Activated CD4-positive, alpha-beta T cell treated with anti-CD3 and anti-CD28 coated beads, Interleukin-2, amount 50 U/mL, for 1 hour (primary cell): ENCODE measurements around the gene TCF12.

ENCODE experiments used
- DNase-seq: peaks from one replicate; pipeline ENCODE4 v3.0.0-alpha.2; 2020

TCF12 gene

DNA sequence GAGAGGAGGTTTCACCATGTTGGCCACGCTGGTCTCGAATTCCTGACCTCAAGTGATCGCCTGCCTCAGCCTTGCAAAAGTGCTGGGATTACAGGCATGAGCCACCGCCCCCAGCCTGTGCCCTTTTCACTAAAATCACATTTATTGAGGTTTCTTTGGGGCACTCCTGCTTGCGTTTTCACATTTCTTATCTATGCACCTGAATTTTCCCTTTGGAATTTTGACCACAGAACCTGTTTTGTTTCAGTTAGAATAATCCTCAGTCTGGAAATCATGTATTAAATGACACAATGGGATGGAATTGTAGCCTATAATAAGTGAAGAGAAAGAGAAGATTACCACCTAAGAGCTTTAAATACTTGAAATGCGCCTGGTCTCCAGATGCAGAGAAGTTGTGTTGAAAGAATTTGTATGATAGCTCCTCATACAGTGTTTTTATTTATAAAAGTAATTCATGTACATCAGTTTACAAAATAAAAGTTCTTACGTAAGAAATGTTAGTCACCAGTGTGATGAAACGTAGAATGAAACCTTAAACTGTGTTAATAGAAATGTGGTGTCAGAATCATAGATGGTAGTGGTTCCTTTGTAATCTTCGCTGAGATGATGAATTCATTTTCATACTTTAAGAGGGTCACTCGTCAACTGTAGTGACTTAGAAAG lies 107.0 kb downstream of the TCF12 start:
- DNase-seq: no peak

DNA sequence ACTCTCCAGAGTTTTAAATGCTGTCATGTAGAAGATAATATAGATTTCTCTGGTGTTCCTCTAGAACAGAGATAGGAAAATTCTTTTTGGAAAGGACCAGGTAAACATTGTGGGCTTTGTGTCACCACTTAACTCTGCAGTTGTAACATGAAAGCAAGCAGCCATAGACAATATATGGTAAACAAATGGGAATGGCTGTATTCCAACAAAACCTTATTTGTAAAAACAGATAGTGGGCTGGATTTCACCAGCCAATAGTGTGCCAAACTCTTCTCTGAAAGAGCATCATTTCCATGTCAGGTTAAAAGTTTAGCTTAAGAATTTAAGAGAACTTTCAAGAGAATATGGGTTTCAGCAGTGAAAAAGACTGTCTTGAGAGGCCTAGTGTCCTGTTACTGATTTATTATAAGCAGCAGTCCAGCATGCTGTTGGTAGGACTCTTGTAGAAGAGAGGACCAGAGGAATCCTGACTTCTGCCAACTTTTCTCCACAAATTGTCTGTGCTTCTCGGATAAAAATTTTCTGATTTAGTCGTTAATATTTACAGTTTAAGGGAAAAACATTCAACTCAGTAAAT lies 107.7 kb downstream of the TCF12 start:
- DNase-seq: no peak

DNA sequence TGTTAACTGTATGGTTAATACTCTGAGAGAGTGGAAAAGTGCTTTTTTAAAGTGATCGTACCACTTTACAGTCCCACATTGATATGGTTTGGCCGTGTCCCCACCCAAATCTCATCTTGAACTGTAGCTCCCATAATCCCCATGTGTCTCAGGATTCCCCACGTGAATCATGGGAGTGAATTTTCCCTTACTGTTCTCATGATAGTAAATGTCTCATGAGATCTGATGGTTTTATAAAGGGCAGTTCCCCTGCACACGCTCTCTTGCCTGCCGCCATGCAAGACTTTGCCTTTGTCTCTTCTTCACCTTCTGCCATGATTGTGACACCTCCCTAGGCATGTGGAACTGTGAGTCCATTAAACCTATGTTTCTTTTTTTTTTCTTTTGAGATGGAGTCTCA lies 109.2 kb downstream of the TCF12 start:
- no peak for DNase-seq

DNA sequence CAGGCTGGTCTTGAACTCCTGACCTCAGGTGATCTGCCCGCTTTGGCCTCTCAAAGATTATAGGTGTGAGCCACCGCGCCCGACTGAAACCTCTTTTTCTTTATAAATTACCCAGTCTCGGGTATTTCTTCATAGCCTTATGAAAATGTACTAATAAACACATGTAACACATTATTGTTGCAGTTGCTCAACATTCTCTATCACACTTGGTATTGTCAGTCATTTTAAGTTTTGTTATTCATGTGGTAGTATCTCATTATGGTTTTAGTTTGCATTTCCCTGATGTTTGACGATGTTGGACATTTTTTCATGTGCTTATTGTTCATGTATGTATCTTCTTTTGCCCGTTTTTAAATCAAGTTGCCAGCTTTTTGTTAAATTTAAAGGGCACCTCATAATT lies 109.7 kb downstream of the TCF12 start:
- DNase-seq: no peak

DNA sequence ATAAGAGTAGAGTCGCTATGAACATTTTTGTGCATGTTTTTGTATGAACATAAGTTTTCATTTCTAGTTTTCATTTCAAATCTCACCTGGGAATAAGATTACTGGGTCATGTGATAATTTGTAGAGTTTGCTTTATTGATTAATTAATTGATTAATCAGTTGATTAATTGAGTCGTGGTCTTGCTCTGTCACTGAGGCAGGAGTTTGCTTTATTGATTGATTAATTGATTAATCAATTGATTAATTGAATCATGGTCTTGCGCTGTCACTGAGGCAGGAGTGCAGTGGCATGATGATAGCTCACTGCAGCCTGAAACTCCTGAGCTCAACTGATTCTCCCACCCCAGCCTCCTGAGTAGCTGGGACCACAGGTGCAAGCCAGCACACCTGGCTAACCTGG lies 111.6 kb downstream of the TCF12 start:
- DNase-seq: no peak

DNA sequence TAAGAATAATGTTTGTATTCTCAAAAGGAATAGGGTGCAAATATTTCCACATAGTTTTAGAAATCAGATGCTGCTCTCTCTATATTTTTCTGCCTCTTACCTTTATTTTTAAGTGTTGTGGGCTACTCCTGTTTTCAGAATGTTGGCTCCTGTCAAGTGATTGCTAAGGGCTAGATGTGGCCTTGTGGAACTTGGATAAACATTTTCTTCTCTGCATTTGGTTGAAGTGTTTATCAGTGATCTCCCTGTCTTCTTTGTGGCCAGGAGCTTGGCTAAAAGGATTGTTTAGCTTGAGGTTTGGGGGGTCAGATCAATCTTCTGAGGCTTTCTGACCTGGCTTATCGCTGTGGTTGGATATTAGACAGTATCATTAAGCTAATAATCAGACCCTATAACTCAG lies 112.6 kb downstream of the TCF12 start:
- no peak for DNase-seq

DNA sequence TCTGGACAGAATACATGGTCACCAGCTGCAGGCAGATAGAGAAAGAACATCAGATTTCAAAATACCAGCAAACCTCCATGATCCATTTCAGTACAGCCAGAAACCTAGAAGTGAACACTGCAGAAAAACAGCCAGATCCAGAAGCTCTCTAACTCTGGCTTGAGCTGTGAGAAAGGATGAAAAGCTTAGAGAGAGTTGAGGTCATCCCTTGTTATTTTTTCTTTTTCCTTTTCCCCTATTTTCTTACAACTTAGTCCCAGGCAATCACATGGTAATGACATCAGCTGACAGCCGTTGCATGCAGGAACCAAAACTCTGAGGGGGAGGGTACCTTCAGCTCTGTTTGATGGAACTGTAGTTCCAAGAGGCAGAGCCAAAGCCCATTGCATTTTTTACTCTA lies 113.2 kb downstream of the TCF12 start:
- no peak for DNase-seq

DNA sequence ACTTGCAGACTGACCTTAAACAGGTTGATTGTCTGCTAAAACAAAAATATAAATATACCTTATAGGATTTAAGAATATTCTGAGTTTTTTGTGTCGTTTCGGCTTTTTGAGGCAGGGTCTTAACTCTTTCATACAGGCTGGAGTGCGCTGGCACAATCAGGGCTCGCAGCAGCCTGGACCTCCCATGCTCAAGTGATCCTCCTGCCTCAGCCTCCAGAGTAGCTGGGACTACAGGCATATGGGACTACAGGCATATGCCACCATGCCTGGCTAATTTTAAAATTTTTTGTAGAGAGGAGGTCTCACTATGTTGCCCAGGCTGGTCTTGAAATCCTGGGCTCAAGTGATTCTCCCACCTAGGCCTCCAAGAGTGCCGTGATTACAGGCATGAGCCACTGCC lies 113.9 kb downstream of the TCF12 start:
- DNase-seq: no peak

DNA sequence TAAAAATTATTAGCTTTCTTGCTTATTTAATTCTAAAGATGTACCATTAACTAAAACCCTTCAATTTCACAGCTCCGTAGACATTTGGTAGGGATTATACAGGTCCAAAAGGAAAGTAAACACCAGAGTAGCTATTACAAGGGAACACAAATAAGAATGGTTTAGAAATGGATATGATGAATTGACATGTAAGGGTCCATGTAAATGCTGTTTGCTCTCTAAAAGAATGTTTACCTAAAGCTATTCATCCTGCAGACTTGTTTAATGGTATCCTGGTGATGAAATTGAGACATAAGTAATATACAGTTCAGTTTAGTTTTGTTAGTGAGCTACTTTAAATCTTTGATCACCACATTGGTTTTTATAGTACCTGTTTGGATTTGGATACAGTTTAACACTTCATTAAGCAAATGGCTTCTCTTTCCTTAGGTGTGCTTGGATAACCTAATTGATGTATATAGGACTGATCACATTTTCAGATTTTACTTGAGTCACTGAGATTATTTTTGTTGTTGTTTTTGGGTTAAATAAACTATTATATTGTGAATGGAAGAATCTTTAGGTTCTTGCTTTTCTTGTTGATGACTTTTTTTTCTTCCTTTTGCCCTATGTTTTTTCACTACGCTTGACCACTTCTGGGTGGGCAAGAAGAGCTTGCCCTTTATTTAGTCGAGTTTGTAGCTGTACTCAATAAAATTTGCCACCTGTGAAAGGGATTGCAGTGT lies 115.4 kb downstream of the TCF12 start:
- DNase-seq: no peak

DNA sequence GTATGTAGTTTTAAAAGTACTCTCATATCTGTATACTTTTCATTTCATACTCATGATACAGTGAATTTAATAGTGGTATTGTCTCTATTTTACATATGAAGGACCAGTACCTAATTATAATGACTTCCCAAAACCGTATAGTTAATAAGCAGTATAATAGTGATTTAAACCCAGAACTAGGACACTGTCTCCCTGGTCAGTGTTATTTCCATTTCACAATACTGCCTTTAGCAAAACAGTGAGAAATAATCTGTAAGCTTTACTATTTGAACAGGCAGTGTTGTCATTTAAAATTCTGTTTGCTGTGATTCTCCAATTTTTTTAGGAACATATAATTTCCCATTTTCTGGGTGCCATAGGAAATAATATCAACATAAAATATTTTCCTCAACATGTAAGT lies 116.2 kb downstream of the TCF12 start:
- no peak for DNase-seq

DNA sequence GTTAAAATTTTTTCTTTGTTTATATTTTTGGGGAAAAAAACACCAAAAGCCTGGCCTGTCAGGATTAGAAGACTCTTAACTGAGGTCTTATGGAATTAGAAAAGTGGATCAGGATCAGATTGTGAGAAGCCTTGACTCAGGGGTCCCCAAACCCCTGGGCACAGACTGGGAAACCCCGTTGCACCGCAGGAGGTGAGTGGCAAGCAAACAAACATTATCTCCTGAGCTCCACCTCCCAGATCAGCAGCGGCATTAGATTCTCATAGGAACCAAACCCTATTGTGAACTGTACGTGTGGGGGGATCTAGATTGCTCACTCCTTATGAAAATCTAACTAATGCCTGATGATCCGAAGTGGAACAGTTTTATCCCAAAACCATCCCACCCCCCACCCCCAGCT lies 117.2 kb downstream of the TCF12 start:
- no peak for DNase-seq

DNA sequence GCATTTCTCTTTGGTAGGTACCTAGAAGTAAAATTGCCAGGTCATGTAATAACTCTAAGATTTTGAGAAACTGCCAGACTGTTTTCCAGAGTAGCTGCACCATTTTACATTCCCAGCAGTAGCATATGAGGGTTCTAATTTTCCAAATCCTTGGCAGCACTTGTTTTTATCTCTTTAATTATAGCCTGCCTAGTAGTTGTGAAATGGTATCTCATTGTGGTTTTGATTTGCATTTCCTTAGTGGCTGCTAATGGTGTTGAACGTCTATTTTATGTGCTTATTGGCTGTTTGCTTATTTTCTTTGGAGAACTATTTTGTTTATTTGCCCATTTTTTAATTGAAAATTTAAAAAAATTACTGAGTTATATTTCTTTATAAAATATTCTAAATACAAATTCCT lies 117.9 kb downstream of the TCF12 start:
- DNase-seq: no peak

DNA sequence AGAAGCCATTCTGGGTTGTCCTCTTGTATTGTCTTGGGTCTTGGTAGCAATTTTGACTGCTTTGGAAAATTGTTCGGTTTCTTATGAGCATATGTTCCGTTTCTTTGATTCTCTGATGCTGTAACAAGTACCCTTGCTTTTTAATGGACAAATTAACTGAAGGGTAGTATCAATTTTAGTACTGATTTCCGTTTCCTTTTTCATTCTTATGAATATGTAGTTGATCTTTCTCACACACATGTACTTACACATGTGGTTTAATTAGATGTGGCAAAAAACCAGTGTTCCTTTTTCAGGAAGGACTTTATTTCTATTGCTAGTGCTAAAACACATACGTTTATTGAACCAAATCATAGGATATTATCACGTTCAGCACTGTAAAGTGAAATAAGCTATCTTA lies 119.1 kb downstream of the TCF12 start:
- DNase-seq: no peak

DNA sequence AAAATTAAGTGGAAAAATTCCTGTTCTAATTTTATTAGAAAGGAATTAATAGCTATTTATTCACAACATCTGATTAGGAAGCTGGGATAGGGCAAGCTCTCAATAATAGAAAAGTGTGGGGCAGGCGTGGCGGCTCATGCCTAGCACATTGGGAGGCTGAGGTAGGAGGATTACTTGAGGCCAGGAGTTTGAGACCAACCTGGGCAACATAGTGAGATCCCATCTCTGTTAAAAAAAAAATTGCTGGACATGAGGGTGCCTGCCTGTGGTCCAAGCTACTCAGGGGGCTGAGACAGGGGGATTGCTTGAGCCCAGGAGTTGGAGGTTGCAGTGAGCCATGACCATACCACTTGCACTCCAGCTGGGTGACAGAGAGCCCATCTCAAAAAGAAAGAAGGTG lies 119.6 kb downstream of the TCF12 start:
- DNase-seq: no peak

DNA sequence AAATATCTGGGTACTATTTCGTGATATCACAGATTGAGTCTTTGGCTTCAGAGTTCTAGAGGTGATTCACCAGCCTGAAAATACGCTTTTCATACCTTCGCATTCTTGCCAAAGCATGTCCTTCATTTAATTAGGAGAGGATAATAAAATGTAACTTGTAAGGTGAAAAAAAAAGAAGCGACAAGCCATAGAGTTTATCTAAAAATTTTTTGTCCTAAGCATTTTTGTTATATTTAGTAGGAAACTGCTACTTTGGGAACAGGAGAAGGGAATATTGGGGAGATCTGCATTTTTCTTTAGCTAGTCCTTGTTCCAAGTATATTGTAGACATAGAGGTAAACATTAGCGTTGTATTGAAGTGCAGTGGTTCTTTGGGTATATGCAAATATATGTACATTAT lies 120.1 kb downstream of the TCF12 start:
- DNase-seq: no peak

DNA sequence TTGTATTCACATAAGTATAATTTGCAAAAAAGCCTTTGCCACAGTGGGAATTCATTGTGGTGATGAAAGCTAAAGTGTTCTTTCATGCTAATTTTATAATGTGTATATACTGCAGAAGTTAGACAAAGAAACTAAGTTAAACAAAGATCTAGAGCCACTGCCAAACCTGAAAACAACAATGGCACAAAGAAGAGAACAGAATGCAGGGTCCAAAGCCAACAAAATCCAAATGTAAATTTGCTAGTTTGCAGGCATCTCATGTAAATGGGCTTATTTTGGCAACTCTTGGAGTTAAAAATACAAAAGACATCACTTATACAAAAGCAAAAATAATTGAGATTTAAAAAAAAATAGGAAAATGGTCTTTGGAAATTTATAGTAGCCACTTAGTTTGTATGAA lies 123.0 kb downstream of the TCF12 start:
- DNase-seq: no peak

DNA sequence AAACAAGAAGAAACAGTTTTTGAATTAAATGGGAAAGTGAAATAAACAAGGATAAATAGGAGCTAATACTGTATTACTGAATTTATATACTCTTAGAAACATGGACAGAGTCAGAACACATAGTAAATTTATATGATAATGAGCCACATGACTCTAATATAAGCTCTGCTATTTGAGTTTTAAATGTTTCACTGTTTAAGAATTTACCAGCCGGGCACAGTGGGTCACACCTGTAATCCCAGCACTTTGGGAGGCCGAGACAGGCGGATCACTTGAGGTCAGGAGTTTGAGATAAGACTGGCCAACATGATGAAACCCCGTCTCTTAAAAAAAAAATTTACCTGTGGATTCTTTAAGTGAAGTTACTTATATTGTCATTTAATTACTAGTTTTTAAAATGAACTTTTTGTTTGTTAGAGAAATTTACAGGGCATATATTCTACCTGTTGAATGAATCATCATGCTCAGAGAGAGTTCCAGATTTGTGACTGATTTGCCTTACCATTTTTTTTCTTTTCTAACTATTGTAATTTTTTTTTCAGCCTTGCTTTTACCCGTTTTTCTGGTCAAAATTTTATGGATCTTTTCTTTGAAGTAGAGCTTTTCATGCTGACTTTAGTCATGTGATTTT lies 125.7 kb downstream of the TCF12 start:
- DNase-seq: no peak

DNA sequence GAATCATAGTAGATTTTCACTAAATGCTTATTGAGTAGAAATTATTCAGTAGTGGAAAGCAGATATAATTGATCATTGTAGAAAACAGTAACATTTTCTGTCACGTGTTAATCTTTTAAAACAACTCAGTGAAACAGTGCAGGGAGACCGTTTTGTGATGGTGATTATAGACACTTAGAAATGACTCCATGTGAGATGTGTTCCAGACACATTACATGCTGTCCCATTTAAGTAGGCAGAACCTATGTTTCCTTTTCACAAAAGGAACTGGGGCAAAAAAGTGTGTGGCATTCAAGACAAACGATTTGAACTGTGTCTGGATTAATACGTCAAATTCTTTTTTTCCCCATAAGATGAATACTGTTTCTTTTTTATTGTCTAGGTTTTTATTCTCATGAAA lies 126.5 kb downstream of the TCF12 start:
- no peak for DNase-seq

DNA sequence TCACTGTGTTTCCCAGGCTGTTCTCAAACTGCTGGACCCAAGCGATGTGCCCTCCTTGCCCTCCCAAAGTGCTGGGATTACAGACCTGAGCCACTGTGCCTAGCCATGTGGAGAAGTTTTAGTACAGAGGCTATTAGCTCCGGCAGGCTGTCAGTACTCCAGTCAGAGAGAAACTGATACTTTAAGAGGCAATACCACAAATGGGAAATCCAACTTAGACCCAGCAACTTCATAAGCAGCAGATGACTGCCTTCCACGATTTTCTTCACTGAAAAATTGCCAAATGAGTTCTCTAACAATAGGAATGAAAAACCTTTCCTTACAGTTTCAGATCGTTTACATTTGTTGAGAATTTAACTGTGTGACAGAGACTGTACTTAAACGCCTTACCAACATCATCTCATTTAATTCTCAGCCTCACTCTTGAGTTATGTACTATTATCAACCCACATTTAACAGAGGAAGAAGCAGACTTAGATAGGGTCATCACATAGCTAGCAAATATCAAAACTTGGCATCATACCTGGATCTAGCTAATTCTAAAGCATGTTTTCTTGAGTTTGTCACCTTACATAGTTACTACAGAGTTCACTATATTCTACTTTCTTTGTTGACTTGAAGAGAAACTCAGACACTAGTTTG lies 127.4 kb downstream of the TCF12 start:
- no peak for DNase-seq

DNA sequence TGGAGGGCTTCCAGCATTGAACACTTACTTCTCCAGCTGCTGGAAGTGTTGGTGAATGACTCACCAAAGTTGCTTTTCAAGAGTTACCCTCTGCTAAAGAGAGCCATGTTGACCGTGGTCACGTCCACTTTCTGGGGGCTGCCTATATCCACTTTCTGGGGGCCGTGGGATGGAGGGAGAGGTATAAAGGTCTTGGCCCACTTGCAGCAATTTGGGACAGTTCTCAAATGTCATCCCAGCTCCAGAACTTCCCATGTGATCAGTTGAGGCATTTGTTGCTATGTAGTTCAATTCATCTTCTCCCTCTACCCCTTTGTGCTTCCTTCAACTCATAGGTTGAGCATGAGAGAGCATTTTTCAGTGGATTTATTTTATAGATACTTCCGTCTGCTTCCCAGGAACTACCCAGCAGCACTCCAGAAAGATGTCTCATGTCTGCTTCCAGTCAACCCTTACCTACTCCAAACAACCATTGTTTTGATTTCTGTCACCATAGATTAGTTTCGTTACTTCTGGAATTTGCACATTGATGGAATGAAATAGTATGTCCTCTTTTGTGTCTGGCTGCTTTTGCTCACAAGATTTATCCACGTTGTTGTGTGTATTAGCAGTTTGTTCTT lies 130.6 kb downstream of the TCF12 start:
- no peak for DNase-seq

DNA sequence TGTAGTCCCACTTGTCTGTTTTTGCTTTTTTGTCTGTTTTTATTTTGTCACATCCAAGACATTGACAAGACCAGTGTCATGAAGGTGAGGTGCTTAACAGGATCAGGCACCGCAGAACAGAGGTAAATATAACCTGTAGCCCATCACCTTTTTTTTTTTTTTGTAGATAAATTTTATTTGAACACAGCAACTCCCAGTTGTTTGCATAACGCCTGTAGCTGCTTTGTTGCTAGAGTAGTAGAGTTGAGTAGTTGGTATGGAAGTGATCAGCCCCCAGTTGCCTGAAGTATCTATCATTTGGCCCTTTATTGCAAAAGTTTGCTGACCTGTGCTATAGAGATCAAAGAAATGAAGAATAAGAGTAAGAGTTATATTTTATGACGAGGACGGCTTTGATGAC lies 135.0 kb downstream of the TCF12 start:
- DNase-seq: no peak

DNA sequence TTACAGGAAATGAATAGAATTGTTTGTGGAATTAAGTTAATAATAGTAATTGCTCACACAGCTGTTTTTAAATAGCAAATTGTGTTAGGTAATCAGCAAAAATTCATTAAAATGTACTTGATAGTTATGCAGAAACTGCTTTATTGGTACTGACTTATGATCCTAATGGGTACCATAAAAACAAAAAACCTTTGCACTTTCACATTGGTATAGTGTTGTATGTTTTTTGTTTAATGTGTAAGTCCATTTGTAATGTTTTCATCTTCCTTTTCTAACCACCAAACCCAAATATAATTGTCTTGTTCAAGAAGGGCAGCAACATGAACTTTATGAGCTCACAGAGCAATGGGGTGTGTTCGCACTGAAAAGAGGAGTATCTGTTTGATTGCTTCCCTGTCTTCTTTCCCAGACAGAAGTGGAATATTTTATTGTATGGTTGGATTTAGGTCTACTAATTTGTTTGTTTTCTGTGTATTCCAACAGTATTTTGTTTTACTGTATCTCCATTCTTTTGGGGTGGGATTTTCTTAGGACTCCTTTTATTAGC lies 135.8 kb downstream of the TCF12 start:
- DNase-seq: no peak

DNA sequence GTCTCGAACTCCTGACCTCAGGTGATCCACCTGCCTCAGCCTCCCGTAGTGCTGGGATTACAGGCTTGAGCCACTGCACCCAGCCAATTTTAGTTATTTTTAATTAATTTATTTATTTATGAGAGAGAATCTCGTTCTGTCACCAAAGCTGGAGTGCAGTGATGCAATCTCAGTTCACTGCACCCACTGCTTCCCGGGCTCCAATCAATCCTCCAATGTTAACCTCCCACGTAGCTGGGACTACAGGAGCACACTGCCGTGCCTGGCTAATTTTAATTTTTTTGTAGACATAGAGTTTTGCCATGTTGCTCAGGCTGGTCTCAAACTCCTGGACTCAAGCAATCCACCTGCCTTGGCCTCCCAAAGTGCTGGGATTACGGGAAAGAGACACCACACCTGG lies 137.9 kb downstream of the TCF12 start:
- no peak for DNase-seq
